ENCODE results near the gene PLPP3.

GRCh38 chr1:56562891-56563452 lies 16.4 kb downstream of the PLPP3 start:
- TF ChIP-seq, protein P1, sequence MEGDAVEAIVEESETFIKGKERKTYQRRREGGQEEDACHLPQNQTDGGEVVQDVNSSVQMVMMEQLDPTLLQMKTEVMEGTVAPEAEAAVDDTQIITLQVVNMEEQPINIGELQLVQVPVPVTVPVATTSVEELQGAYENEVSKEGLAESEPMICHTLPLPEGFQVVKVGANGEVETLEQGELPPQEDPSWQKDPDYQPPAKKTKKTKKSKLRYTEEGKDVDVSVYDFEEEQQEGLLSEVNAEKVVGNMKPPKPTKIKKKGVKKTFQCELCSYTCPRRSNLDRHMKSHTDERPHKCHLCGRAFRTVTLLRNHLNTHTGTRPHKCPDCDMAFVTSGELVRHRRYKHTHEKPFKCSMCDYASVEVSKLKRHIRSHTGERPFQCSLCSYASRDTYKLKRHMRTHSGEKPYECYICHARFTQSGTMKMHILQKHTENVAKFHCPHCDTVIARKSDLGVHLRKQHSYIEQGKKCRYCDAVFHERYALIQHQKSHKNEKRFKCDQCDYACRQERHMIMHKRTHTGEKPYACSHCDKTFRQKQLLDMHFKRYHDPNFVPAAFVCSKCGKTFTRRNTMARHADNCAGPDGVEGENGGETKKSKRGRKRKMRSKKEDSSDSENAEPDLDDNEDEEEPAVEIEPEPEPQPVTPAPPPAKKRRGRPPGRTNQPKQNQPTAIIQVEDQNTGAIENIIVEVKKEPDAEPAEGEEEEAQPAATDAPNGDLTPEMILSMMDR (conservative IDR thresholded peaks at IDR 0.05 in 1 of 2, IDR thresholded peaks at IDR 0.05 in 1 of 2; ENCODE audit: low read depth in 1 of 2, low read length in 2 of 2): no peak
- no peak for TF ChIP-seq EZH2 (IDR thresholded peaks at IDR 0.05; ENCODE audit: low read length, missing control alignments)

Data from fibroblast of lung (primary cell).